ENCODE data around the gene AFTPH.

GRCh38 chr2:64599469-64599868, 75.3 kb downstream of the AFTPH start:
- TF ChIP-seq, protein P1, sequence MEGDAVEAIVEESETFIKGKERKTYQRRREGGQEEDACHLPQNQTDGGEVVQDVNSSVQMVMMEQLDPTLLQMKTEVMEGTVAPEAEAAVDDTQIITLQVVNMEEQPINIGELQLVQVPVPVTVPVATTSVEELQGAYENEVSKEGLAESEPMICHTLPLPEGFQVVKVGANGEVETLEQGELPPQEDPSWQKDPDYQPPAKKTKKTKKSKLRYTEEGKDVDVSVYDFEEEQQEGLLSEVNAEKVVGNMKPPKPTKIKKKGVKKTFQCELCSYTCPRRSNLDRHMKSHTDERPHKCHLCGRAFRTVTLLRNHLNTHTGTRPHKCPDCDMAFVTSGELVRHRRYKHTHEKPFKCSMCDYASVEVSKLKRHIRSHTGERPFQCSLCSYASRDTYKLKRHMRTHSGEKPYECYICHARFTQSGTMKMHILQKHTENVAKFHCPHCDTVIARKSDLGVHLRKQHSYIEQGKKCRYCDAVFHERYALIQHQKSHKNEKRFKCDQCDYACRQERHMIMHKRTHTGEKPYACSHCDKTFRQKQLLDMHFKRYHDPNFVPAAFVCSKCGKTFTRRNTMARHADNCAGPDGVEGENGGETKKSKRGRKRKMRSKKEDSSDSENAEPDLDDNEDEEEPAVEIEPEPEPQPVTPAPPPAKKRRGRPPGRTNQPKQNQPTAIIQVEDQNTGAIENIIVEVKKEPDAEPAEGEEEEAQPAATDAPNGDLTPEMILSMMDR (conservative IDR thresholded peaks at IDR 0.05) = no peak
- TF ChIP-seq ZFX (IDR thresholded peaks at IDR 0.05) = no peak

All from C4-2B (cell line).